Measurements from ENCODE around the gene ELMOD3.

GRCh38 chr2:85307527-85307897 is 47.1 kb upstream of the ELMOD3 start:
- TF ChIP-seq, protein P1, sequence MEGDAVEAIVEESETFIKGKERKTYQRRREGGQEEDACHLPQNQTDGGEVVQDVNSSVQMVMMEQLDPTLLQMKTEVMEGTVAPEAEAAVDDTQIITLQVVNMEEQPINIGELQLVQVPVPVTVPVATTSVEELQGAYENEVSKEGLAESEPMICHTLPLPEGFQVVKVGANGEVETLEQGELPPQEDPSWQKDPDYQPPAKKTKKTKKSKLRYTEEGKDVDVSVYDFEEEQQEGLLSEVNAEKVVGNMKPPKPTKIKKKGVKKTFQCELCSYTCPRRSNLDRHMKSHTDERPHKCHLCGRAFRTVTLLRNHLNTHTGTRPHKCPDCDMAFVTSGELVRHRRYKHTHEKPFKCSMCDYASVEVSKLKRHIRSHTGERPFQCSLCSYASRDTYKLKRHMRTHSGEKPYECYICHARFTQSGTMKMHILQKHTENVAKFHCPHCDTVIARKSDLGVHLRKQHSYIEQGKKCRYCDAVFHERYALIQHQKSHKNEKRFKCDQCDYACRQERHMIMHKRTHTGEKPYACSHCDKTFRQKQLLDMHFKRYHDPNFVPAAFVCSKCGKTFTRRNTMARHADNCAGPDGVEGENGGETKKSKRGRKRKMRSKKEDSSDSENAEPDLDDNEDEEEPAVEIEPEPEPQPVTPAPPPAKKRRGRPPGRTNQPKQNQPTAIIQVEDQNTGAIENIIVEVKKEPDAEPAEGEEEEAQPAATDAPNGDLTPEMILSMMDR (IDR thresholded peaks at IDR 0.05 in 4 of 5, conservative IDR thresholded peaks at IDR 0.05 in 1 of 5) = no peak
- no peak for TF ChIP-seq POLR2A (IDR thresholded peaks at IDR 0.05)
